ENCODE data around the gene WFDC12.

- TF ChIP-seq CTCF (IDR thresholded peaks at IDR 0.05) (no peak), POLR2A (IDR thresholded peaks at IDR 0.05) (no peak)
Observed at GRCh38 chr20:45113865-45114264, 10.4 kb downstream of the WFDC12 start.

Measured in uterus (tissue), 2 donors.